AG04449 (cell line): ENCODE results near the gene PYGM.
"Not testable (repeated sequence)": the region's sequence is repeated elsewhere in the genome, so short reads cannot be mapped to it uniquely, and the experiment has no call there.

Experiments used
- CTCF ChIA-PET: fragments of 350-600 bp; formaldehyde crosslinking; extraction: SDS; loops from one replicate; lab custom pipeline; 2021; ENCODE audit warnings: antibody characterized with exemption; lab: Yijun Ruan, JAX
- POLR2A ChIA-PET: fragments of 400-600, 350-600 bp; formaldehyde crosslinking; extraction: SDS; loops from one replicate; lab custom pipeline; 2020; ENCODE audit warnings: antibody characterized with exemption, inconsistent platforms; lab: Yijun Ruan, JAX
- DNase-seq: peaks from one replicate; pipeline ENCODE4 v3.0.0-alpha.2; 2010; ENCODE audit warnings: low read depth, low spot score
- H3K4me3 ChIP-seq: 2 replicates; pipeline ENCODE4 v1.5.1; 2011; ENCODE audit warnings: low read depth, mild to moderate bottlenecking, control low read depth, low read length
- TF ChIP-seq, protein P1 (sequence below): IDR thresholded peaks from one replicate; pipeline ENCODE4 v1.5.1; 2011; ENCODE audit warnings: mild to moderate bottlenecking, moderate library complexity, low read length, control low read depth, inconsistent platforms; ENCODE audit not compliant: insufficient read depth; ENCODE audit errors: missing control alignments

The PYGM gene

DNA sequence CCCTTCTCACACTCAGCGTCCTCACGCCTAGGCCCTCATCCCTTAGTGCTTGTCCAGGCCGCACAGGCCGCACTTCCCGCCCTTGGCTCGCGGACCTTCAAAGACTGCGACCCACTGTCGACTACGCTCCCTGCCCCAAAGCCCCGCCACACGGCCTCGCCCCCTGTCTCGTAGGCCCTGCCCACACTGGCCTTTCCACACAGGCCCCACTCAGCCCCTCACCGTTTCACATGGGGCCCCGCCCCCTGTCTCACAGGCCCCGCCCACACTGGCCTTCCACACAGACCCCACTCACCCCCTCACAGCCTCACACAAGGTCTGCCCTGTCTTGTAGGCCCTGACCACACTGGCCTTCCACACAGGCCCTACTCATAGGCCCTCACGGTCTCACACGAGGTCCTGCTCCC, 47.8 kb downstream of the PYGM start:
- no peak for DNase-seq
- POLR2A ChIA-PET: no interaction called here
- CTCF ChIA-PET: no interaction called here
- TF ChIP-seq, protein P1, sequence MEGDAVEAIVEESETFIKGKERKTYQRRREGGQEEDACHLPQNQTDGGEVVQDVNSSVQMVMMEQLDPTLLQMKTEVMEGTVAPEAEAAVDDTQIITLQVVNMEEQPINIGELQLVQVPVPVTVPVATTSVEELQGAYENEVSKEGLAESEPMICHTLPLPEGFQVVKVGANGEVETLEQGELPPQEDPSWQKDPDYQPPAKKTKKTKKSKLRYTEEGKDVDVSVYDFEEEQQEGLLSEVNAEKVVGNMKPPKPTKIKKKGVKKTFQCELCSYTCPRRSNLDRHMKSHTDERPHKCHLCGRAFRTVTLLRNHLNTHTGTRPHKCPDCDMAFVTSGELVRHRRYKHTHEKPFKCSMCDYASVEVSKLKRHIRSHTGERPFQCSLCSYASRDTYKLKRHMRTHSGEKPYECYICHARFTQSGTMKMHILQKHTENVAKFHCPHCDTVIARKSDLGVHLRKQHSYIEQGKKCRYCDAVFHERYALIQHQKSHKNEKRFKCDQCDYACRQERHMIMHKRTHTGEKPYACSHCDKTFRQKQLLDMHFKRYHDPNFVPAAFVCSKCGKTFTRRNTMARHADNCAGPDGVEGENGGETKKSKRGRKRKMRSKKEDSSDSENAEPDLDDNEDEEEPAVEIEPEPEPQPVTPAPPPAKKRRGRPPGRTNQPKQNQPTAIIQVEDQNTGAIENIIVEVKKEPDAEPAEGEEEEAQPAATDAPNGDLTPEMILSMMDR: no peak
- no peak overlapping the region for H3K4me3 ChIP-seq

DNA sequence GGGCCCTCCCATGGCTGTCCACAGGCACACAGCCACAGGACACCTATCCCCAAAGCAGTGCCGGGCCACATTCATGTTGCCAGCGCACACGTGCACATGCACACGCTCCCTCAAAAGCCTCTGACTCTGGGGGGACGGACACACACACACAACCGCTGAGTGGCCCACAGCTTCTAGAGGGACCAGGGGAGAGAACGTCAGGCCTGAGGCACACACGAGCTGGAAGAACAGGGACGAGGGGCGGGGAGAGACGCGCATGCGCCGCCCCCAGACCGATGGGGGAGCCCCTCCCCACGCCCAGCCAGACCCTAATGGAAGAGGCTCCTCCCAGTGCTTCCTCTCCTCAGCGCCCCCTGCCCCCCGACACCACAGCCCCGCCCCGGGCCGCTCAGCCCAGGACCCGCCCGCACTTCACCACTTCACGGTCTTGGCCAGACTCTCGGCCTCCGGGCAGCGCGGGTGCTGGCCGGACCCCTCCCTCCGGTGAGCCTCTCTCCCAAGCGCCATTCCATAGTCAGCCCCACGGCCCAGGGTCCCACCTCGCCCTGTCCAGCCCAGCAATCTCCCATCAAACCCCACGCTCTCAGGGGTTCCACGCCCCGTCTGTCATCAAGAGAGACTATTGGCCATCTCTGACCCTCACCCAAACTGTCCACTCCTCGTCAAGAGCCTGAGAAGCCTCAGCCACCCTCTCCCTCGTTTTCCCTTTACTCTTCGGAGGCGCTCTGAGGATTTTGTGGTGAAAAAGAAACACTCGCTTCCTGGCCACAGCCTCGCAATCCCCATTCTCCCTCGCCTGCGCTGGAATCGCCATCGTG, 48.4 kb downstream of the PYGM start:
- no peak overlapping the region for H3K4me3 ChIP-seq
- TF ChIP-seq, protein P1: no peak
- POLR2A ChIA-PET: no interaction called here
- CTCF ChIA-PET: interaction anchor here (9.5 kb wide), 1 partner anchor 22 kb away, joined by 79 read pairs; no protein-coding TSS in a partner anchor
- no peak for DNase-seq

DNA sequence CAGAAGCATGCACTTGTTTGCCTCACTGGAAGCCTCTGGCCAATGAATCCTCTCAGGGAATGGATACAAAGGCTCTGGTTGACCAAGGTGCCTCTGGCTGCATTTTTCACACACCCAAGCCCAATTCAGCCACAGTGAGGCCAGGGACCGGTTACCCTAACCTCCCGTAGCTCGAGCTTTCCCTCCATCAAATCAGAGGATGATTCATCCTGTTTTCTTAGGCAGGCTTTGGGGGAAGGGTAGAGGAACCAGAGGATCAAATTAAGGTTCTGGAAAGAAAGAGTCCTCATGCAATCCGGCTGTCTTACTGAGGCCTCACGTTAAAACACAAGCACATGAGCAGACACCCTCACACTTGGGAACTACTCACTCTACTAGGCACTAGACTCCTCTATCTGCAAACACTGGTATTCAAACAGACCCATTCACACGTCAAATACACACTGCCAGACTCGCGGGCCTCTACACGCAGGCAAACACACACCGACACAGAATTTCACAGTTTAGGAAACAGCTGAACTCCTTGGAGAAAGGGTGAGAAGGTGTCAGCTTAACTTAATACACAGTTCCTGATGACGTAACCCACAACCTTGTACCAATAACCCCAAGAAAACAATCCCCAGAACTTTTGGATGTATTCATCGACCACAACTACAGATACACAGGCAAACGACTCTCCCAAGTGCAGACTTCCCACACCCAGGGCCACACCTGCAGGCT, 49.2 kb downstream of the PYGM start:
- DNase-seq: no peak
- POLR2A ChIA-PET: no interaction called here
- no peak overlapping the region for H3K4me3 ChIP-seq
- CTCF ChIA-PET: interaction anchor here (0.6 to 9.5 kb wide), 4 partner anchors 9 to 618 kb away, joined by 3 to 79 read pairs (median 6); no protein-coding TSS in a partner anchor
- TF ChIP-seq, protein P1: no peak

DNA sequence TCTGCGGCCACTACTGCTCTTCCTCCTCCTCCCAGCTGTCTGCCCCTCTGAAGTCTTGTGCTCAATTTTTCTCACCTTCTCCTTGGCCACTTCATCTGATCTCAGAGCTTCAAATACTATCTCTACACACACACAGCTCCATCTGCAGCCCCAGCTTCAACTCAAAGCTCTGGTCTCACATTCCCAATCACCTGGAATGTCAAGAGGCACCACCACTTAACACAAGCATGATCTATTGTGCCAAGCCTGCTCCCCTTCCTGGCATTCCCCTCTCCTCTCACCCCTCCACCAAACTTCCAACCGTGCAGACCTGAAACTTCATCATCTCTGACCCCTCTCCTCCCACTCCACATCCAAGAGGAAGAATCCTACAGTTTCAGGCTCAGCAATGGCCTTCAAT, 54.3 kb downstream of the PYGM start:
- TF ChIP-seq, protein P1: no peak
- H3K4me3 ChIP-seq: no peak overlapping the region
- POLR2A ChIA-PET: no interaction called here

DNA sequence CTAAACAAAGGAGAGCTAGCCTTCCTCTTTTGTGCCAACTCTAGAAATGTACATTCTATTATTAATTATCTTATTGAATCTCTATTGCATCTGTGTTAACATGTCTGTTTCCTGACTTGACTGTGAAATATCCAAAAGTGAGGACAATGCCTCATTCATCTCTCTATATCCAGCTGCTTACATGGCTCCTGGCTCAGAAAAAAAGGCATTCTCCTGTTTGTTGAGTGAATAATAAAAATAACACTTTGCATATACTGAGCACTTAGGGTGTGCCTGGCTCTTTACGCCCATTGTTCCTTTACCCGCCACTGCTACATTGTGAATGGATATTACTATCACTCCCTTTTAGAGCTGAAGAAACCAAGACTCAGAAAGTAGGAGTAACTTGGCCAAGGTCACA, 56.7 kb downstream of the PYGM start:
- TF ChIP-seq, protein P1: no peak
- ChIA-PET CTCF (interaction anchor here (1.2 to 9.5 kb wide), 3 partner anchors 11 to 254 kb away, joined by 3 to 79 read pairs (median 9); no protein-coding TSS in a partner anchor), POLR2A (no interaction called here)
- H3K4me3 ChIP-seq: no peak overlapping the region
- DNase-seq: no peak

More for the DNA sequence above, 54.3 kb downstream of the PYGM start:
- CTCF ChIA-PET: interaction anchor here (1.0 to 9.5 kb wide), 4 partner anchors 17 to 256 kb away, joined by 3 to 79 read pairs (median 8); no protein-coding TSS in a partner anchor
- DNase-seq: no peak

DNA sequence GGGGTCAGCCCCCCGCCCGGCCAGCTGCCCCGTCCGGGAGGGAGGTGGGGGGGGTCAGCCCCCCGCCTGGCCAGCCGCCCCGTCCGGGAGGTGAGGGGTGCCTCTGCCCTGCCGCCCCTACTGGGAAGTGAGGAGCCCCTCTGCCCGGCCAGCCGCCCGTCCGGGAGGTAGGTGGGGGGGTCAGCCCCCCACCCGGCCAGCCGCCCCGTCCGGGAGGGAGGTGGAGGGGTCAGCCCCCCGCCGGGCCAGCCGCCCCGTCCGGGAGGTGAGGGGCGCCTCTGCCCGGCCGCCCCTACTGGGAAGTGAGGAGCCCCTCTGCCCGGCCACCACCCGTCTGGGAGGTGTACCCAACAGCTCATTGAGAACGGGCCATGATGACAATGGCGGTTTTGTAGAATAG, 57.8 kb downstream of the PYGM start:
- DNase-seq, H3K4me3 ChIP-seq, POLR2A ChIA-PET: not testable (repeated sequence)
- CTCF ChIA-PET: interaction anchor here (5.8 kb wide), 1 partner anchor 12 kb away, joined by 60 read pairs; no protein-coding TSS in a partner anchor
